ENCODE measurements around the gene PDE9A.

Gene PDE9A

DNA sequence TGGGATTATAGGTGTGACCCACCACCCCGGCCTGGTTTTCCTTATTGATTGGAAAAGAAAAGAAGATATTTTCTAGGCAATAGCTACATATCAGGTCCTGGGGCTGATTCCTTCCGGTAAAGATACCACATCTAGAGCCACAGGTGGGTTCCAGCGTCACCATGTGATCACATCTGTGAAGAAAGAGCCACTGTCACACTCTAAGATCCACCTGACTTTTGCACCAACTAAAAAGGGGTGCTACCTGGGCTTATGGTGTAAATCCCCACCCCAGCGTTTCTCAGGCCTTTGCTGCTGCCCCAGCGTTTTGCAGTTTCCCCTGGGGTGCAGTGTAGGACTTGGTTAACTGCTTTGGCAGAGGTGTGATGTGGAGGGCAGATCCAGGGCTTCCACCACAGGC, 22.3 kb upstream of the PDE9A start:
- TF ChIP-seq, protein P1, sequence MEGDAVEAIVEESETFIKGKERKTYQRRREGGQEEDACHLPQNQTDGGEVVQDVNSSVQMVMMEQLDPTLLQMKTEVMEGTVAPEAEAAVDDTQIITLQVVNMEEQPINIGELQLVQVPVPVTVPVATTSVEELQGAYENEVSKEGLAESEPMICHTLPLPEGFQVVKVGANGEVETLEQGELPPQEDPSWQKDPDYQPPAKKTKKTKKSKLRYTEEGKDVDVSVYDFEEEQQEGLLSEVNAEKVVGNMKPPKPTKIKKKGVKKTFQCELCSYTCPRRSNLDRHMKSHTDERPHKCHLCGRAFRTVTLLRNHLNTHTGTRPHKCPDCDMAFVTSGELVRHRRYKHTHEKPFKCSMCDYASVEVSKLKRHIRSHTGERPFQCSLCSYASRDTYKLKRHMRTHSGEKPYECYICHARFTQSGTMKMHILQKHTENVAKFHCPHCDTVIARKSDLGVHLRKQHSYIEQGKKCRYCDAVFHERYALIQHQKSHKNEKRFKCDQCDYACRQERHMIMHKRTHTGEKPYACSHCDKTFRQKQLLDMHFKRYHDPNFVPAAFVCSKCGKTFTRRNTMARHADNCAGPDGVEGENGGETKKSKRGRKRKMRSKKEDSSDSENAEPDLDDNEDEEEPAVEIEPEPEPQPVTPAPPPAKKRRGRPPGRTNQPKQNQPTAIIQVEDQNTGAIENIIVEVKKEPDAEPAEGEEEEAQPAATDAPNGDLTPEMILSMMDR (conservative IDR thresholded peaks at IDR 0.05; ENCODE audit: low read depth, low read length), result no peak
- Histone ChIP-seq H3K27me3 (ENCODE audit: insufficient read depth, low read depth) (peaks cover 56% of the 10 kb centered on the region), H3K27ac (no peak overlapping the region), H3K4me2 (no peak overlapping the region), H2AFZ (ENCODE audit: low read depth) (no peak overlapping the region), H3K4me3 (IDR thresholded peaks at IDR 0.05; ENCODE audit: insufficient read depth, low read depth, low read length) (no peak overlapping the region), H3K36me3 (ENCODE audit: insufficient read depth) (no peaks in the 10 kb centered on the region), H3K4me1 (ENCODE audit: low read depth, poor library complexity, severe bottlenecking) (no peaks in the 10 kb centered on the region), H4K20me1 (ENCODE audit: insufficient read depth) (no peaks in the 10 kb centered on the region), H3K79me2 (ENCODE audit: insufficient read depth, low read depth) (no peaks in the 10 kb centered on the region), H3K9ac (no peak overlapping the region)

DNA sequence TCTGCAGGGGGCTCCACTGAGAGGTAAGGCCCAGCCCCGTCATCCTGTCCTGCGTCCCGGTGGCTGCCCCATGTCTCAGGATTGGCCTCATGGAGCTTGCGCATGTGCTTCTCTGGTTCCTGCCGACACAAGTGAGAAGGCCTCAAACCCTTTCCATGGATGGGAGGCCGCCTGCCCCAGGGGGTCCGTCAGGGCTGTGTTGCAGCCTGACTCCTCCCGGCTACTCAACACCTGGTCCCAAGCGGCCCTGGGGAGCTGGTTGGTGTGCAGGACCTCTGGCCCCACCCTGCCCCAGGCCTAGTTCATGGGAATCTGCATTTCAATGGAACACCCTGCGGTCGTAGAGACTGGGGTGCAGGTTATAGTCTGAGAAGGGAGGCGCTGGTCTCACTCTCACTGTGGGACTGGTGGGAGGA, 21.1 kb upstream of the PDE9A start:
- Histone ChIP-seq H3K4me3 (IDR thresholded peaks at IDR 0.05; ENCODE audit: insufficient read depth, low read depth, low read length) (no peak overlapping the region), H2AFZ (ENCODE audit: low read depth) (no peak overlapping the region), H3K79me2 (ENCODE audit: insufficient read depth, low read depth) (no peaks in the 10 kb centered on the region), H3K4me2 (no peak overlapping the region), H3K36me3 (ENCODE audit: insufficient read depth) (no peaks in the 10 kb centered on the region), H3K9ac (no peak overlapping the region), H3K4me1 (ENCODE audit: low read depth, poor library complexity, severe bottlenecking) (no peaks in the 10 kb centered on the region), H4K20me1 (ENCODE audit: insufficient read depth) (no peaks in the 10 kb centered on the region), H3K27me3 (ENCODE audit: insufficient read depth, low read depth) (peaks cover 55% of the 10 kb centered on the region), H3K27ac (no peak overlapping the region)
- TF ChIP-seq, protein P1 (conservative IDR thresholded peaks at IDR 0.05; ENCODE audit: low read depth, low read length), result 0 out of 2 replicates have a peak, but pooled peaks have one; percentile 18

DNA sequence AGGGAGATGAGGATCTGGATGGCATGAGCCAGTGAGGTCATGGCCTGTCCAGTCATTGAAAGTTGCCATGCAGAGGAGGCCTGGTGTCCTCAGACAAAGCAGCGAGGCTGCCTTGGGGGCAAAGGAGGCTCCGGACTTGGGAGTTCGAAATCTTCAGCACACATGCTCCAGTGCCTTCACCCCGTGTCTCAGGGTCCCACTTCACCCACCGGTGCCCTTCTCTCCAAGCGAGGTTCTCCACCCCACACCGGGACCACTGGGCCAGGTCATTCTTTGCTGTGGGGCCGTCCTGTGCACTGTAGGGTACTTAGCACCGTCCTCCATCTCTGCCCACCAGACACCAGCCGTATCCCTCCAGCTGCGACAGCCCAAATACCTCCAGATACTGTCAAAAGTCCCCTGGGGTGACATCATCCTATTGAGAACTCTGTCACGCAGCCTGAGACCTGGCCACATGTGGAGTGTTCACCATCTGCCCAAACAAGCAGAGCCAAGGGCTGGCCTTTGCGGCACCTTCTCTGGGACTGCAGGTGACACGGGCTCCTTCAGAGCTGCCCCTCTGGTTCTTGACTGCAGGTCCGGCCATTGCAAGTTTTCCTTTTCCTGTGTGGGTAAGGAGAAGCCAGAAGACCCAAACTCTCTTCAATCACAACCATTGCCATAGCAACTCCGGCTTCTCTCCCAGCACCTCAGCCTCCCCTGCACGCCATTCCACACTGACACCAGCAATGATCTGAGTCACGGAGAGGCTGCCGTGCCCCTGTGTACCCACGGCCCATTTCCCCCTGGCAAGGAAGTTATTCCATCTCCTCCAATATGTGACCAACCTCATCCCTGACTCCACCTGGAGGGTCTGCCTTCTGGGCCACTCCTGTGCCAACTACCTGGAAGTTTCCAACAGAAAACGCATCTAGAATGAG, 20.4 kb upstream of the PDE9A start:
- Histone ChIP-seq H3K9ac (no peak overlapping the region), H4K20me1 (ENCODE audit: insufficient read depth) (no peaks in the 10 kb centered on the region), H3K36me3 (ENCODE audit: insufficient read depth) (no peaks in the 10 kb centered on the region), H3K79me2 (ENCODE audit: insufficient read depth, low read depth) (no peaks in the 10 kb centered on the region), H3K27me3 (ENCODE audit: insufficient read depth, low read depth) (peaks cover 51% of the 10 kb centered on the region), H3K4me3 (IDR thresholded peaks at IDR 0.05; ENCODE audit: insufficient read depth, low read depth, low read length) (no peak overlapping the region), H2AFZ (ENCODE audit: low read depth) (no peak overlapping the region), H3K4me1 (ENCODE audit: low read depth, poor library complexity, severe bottlenecking) (no peaks in the 10 kb centered on the region), H3K4me2 (no peak overlapping the region), H3K27ac (no peak overlapping the region)
- TF ChIP-seq, protein P1 (conservative IDR thresholded peaks at IDR 0.05; ENCODE audit: low read depth, low read length), result no peak

DNA sequence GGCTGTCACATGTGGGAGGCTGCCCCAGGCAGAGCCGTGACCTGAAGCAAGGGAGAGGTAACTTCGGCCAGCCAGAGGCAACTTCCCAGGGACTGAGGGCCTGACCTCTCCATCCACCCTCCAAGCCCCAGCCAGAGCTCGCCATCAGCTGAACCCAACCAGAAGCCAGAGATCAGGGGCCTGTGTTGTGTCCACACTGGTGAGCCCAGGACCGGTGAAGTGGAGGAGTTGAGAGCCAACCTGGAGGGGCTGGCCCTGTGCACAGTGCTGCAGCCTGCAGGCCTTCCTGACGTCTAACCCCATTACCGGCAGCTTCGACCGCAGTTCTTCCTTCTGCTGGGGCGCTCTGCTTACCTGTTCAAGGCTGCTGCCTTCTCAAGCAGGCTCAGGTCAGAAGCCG, 19.6 kb upstream of the PDE9A start:
- no peaks in the 10 kb centered on the region for H3K79me2 ChIP-seq (ENCODE audit: insufficient read depth, low read depth)
- no peak overlapping the region for H3K4me3 ChIP-seq (IDR thresholded peaks at IDR 0.05; ENCODE audit: insufficient read depth, low read depth, low read length)
- H3K27ac ChIP-seq, result no peak overlapping the region
- no peaks in the 10 kb centered on the region for H4K20me1 ChIP-seq (ENCODE audit: insufficient read depth)
- TF ChIP-seq, protein P1 (conservative IDR thresholded peaks at IDR 0.05; ENCODE audit: low read depth, low read length), result no peak
- H3K36me3 ChIP-seq (ENCODE audit: insufficient read depth), result no peaks in the 10 kb centered on the region
- no peak overlapping the region for H3K9ac ChIP-seq
- H2AFZ ChIP-seq (ENCODE audit: low read depth), result no peak overlapping the region
- H3K27me3 ChIP-seq (ENCODE audit: insufficient read depth, low read depth), result peaks cover 54% of the 10 kb centered on the region
- no peak overlapping the region for H3K4me2 ChIP-seq
- no peaks in the 10 kb centered on the region for H3K4me1 ChIP-seq (ENCODE audit: low read depth, poor library complexity, severe bottlenecking)
